Measurements from ENCODE around the gene C2.
"Not testable (repeated sequence)": the region's sequence is repeated elsewhere in the genome, so short reads cannot be mapped to it uniquely, and the experiment has no call there.

Gene C2

GRCh38 chr6:31979238-31979898 is 51.9 kb downstream of the C2 start:
- no peak for DNase-seq

DNA sequence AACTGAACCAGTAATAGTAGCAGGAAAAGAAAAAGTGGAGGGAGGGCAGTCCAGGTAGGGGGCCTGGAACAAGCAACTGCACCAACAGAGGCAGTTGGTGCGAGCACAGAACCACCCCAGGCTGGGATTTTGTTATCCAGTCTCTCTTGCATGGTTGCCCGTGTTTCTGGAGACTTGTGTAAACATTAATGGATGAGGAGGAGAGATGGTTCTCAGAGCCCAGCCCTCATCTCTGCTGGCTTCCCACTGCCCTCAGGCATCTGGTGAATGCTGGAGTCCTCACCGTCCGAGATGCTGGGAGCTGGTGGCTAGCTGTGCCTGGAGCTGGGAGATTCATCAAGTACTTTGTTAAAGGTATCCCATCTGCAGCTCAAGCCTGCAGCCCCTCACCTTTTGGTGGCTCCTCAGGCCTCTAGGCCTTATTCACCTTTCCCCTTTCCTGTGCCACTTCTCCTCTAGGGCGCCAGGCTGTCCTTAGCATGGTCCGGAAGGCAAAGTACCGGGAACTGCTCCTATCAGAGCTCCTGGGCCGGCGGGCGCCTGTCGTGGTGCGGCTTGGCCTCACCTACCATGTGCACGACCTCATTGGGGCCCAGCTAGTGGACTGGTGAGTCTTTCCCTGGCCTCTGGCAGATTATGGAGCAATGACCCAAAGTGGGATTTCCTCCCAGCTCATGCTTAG is 52.8 kb downstream of the C2 start:
- DNase-seq = not testable (repeated sequence)

DNA sequence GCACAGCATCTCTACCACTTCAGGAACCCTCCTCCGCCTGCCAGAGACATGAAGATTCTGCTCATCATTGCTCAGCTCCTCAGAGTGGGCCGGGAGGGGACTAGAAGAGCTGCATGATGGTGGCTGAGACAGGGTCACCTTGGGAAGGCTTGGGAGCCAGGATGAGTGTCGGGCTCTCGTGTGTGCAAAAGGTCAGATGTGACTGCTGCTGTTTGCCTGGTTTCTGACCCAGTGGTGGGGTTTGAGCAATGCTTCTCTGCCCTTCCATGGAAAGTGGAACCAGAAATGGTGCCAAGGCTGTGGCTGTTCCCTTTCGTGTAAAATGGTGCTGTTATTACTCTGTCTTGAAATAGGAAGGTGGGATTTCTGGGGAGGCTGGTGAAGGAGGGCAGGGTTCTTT is 53.5 kb downstream of the C2 start:
- not testable (repeated sequence) for DNase-seq

- not testable (repeated sequence) for DNase-seq
These were observed 54.2 kb downstream of the C2 start, which contains the start of gene C4A for GRCh38 chr6:31981744-31982143. Gene C4A, plus strand, starts transcription at chr6:31982057. Its CDS starts 51 bp downstream, at chr6:31982108.

DNA sequence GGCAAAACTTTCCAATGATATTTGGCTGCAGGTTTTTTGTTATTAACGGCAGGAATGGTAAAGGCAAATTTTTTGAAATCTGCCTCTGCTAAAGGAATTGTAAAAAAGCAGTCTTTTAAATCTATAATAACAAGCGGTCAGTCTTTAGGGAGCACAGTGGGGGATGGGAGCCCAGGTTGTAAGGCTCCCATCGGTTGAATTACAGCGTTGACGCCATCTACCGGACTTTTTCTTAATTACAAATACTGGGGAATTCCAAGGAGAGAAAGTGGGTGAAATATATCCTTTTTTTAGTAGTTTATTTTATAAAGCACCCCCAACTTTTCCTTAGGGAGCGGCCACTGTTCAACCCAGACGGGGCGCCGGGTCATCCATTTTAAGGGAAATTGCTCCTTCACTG is 61.8 kb downstream of the C2 start:
- not testable (repeated sequence) for DNase-seq

DNA sequence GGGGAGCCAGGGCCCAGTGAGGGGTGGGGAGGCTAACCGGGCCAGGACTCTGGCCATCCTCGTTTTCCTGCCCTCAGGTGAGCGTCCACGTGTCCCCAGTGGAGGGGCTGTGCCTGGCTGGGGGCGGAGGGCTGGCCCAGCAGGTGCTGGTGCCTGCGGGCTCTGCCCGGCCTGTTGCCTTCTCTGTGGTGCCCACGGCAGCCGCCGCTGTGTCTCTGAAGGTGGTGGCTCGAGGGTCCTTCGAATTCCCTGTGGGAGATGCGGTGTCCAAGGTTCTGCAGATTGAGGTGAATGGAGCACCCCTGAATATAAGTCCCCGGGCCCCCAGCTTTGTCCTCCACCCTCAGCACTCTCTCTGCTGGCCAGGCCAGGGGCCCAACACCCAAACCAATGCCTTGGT is 66.9 kb downstream of the C2 start:
- not testable (repeated sequence) for DNase-seq
